HG03159 (cell line): ENCODE results near the gene ISG15.
"Not testable (repeated sequence)": the region's sequence is repeated elsewhere in the genome, so short reads cannot be mapped to it uniquely, and the experiment has no call there.

ENCODE experiments used
- ATAC-seq: cut with Tn5 transposase; IDR thresholded peaks from one replicate; pipeline ENCODE4 v1.9.1; 2021; ENCODE audit warnings: mild to moderate bottlenecking, moderate library complexity; ENCODE audit not compliant: unreplicated experiment

The ISG15 gene

DNA sequence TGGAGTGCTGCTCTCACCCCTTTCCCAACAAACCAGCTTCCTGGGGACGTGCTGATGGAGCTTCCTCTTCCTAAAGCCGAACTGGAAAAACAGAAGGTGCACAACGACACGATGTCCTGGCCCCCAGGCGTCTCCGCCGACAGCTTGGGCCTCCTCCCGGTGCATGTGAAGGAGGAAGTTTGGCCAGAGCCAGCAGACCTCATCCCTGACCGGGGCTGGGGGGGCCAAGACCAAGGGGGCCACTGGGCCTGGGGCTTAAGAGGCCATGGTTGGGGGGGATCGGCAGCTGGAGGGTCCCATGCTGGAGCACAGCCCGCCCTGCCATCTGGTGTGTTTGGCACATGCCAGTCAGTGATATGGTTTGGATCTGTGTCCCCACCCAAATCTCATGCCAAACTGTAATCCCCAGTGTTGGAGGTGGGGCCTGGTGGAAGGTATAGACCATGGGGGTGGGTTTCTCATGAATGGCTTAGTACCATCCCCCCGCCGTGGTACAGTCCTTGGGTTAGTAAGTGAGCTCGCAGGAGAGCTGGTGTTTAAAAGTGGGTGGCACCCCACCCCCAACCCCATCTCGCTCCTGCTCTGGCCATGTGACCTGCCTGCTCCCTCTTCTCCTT, 19.8 kb upstream of the ISG15 start:
- no peak for ATAC-seq

GRCh38 chr1:994546-994945, 18.8 kb upstream of the ISG15 start:
- ATAC-seq, result not testable (repeated sequence)

DNA sequence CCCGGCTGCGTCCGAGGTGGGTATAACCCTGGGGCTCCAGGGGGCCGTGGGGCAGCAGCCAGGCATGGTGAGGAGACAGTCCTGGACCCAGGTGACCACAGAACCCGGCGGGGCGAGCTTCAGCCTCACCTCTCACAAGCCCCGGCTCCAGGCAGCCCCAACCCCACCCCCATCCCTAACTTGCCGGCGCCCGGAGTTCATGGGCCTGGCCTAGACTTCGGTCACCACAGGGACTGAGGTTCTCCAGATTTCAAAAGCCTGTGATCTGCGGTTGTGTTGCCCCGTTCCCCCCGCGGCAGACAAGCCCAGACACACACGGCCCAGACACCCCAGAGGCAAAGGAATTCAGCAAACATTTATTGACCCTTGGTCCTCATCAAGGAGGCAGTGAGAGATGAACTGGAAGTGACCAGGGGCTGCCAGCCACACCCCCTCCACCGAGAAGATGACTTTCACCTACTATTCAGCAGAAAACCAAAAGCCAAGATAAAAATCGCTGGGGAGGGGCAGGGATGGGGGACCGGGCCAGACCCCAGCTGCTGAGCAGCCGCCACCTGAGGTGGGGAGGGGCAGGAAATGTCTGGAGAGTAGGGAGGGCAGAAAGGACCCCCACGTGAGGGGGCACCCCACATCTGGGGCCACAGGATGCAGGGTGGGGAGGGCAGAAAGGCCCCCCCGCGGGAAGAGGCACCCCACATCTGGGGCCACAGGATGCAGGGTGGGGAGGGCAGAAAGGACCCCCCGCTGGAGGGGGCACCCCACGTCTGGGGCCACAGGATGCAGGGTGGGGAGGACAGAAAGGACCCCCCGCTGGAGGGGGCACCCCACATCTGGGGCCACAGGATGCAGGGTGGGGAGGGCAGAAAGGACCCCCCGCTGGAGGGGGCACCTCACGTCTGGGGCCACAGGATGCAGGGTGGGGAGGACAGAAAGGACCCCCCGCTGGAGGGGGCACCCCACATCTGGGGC, 17.3 kb upstream of the ISG15 start:
- ATAC-seq, result no peak

GRCh38 chr1:996851-997712, 16.2 kb upstream of the ISG15 start:
- ATAC-seq, result no peak

- ATAC-seq, result no peak
These were observed 15.6 kb upstream of the ISG15 start for GRCh38 chr1:997713-997992.

DNA sequence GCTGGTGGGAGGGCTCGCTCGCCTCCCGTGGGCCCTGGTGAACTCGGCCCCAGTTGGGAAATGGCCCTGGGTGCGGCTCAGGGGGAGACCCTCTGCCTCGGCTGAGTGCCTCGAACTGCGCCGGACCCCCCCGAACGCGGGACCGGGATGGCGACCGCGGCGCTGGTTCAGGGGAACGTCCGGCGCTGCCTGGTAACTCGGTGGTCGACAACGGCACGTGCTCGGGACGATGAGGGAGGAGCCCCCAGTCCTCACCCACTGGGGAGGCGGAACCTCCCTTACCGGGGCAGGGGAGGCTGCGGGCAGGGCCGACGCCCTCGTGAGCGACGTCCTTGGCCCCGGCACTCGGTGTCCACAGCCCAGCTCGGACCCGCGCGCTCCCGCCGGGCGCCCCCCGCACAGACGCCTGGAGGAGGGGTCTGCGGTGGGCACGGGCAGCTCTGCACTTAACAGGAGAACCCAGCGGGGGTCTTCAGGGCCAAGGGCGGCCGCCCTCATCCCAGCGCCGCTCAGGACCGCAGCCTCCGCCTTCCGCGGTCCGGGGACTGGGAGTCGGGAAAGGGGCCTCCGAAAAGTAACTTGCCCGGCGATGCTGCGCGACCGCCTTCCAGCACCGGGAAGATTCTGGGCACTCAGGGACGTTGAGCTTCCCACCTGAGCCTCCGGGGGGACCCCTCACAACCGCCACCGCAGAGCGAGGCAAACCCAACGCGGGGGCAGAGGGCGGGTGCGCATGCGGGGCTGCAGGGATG, 15.1 kb upstream of the ISG15 start:
- ATAC-seq, result no peak

- ATAC-seq, result no peak
These were observed 14.6 kb upstream of the ISG15 start for GRCh38 chr1:998745-998994.

- ATAC-seq, result no peak
These were observed 14.1 kb upstream of the ISG15 start for GRCh38 chr1:998995-999724.

DNA sequence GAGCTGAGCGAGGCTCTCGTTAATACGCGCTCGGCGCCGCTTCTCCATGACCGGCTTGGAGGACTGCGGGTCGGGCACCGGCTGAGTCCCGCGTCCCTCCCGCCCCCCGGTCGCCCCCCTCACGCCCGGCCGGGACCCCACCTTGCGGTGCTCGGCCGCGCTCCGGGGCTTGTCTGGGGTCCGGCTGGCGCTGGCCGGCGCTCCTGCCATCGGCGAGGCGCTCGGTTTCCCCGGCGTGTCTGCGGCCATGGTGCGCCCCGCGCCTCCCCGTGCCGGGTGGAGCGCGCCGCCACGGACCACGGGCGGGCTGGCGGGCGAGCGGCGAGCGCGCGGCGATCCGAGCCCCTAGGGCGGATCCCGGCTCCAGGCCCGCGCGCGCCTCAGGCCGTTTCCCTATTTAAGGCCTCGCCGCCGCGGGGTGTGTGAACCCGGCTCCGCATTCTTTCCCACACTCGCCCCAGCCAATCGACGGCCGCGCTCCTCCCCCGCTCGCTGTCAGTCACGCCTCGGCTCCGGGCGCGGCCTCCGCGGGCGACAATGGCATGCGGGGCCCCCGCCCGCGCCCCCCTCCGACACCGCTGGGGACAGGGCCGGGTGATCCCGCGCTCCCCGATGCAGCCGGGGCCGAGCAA, 13.5 kb upstream of the ISG15 start, which contains the start of gene HES4:
Gene HES4 (minus strand): TSS at position 373 of the 632 bp plus-strand sequence. CDS start 124 bp downstream, at position 249.
- ATAC-seq, result no peak

- ATAC-seq, result no peak
These were observed 12.8 kb upstream of the ISG15 start for GRCh38 chr1:1000357-1001056.

- ATAC-seq, result no peak
These were observed 12.1 kb upstream of the ISG15 start for GRCh38 chr1:1001057-1001783.

DNA sequence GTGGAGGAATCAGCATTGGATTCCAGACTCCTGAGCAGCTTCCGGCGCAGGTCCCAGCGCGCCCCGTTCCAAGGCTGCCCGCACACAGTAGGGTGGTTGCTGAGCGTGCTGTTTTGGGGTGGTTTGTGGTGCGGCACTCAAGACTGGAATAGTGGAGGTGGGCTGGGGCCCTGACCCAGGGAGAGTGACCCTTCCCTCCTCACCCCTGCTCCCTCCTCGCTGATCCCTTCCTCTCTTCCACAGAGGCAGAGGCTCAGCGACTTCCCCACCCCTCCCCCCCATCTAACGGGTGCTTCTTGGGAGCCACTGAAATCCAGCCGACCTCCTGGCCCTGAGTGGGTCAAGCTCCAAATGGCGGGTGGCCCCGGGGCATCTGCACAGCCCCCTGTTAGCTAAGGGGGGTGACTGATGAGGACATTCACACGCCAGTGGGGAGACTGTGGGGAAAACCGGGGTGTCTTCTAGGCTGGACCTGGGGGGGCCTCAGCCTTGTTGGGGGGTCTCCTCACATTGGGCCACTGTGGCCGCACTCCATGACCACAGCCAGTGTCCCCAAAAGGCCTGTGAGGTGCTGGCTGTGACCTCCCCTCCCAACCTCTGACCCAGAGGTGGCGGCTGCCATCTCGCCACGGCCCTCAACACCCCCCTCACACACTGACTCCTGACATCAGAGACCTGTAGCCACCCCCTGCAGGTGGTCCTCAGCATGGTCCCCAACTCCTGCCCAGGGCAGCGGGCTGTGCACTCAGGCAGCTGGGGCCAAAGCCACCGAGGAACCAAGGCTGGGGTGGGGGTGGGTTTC, 9.5 kb upstream of the ISG15 start:
- ATAC-seq, result no peak

DNA sequence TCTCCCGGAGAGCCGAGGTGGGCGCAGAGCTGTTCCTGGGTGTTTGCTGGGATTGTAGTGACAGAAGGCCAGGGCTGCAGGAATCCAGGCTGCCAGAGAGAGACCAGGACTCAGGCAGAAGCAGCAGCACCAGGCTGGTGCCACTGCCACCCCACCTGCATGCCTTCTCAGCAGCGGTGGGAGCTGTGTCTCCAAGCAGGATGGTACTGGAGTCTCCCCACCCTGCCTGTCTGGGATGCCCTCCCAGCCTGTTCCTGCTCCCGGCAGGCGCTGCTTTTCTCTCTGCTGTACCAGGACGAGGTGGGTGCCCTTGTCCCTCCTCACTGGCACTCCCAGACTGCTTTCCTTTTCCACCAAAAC, 8.9 kb upstream of the ISG15 start:
- no peak for ATAC-seq

GRCh38 chr1:1004780-1005697, 8.3 kb upstream of the ISG15 start:
- ATAC-seq, result no peak

DNA sequence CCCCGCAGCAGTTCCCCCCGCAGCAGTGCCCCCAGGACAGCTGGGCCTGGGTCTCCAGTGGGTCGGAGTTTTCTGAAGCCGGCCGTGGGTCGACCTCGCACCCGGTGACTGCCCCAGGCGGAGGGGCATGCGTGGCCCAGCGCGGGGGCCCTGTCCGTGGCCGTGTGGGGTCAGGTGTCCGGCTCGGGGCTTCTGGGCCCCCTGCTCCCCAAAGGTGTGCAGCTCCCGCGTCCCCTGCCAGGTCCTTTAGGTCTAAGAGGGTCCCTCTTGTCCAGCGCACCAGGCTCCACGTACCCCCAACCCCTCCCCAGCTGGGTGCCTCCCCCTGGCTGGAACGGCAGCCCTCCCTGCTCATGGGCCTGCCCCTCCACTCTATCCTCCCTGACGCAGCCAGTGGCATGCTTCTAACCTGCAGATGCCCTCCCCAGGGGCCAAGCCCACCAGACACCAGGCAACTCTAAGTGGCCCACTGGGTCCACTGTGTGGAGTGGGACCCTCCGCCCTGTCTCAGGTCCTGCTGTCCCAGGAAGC, 7.5 kb upstream of the ISG15 start:
- ATAC-seq, result no peak

DNA sequence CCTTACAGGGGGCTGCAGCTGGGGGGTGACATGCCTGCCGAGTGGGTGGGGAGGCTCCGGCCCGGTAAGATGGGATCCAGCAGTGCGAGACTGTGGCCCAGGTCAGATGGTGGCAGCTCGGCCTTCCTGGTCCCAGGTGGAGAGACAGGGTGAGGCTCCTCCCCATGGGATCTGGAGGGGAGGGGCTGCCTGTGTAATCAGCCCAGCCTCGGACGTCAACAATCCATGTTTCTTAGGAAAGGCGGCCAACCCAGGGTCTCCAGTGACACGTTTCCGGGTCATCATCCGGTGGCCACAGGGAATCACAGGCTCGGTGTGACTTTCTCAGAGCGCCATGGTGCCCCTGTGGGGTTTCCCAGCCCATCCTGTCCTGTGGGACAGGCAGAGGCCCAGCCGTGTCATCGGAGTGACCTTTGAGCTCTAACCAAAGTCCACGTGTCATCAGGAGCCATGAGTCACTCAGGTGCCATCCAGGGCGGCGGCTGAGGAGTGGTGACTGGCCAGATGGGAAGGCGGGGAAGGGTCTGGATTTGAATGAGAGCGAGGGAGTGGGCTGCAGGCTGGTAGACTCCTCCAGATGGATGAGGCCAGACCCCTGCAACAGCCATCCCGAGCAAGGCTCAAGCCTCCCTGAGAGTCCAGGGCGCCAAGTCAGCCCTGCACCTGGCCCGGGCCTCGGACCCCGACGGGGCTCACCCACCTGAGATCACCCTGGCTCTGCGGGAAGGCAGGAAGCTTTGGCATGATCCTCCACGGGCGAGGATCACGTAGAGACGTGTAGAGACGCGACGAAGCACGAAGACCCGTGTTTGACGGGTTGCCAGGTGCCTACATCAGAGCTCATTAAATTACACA, 6.8 kb upstream of the ISG15 start:
- ATAC-seq, result no peak
